Uterus (tissue), 2 donors: ENCODE measurements around the gene CEND1.

Experiments used
- POLR2A ChIP-seq, 2 donors: fragments of 450-650 bp; IDR thresholded peaks; one replicate each; pipeline ENCODE4 v1.6.1; 2016; ENCODE audit warnings: antibody characterized with exemption in 2 of 2, mild to moderate bottlenecking in 1 of 2, moderate library complexity in 1 of 2
- TF ChIP-seq, protein P1 (sequence below), 4 experiments: fragments of 200-600 bp in 2 of 4; fragments of 450-650 bp in 2 of 4; sonication (generic) in 2 of 4; IDR thresholded peaks; one replicate each; pipeline ENCODE4 v1.5.1; 2016 to 2019; ENCODE audit warnings: antibody characterized with exemption in 4 of 4, mild to moderate bottlenecking in 2 of 4, moderate library complexity in 1 of 4

DNA sequence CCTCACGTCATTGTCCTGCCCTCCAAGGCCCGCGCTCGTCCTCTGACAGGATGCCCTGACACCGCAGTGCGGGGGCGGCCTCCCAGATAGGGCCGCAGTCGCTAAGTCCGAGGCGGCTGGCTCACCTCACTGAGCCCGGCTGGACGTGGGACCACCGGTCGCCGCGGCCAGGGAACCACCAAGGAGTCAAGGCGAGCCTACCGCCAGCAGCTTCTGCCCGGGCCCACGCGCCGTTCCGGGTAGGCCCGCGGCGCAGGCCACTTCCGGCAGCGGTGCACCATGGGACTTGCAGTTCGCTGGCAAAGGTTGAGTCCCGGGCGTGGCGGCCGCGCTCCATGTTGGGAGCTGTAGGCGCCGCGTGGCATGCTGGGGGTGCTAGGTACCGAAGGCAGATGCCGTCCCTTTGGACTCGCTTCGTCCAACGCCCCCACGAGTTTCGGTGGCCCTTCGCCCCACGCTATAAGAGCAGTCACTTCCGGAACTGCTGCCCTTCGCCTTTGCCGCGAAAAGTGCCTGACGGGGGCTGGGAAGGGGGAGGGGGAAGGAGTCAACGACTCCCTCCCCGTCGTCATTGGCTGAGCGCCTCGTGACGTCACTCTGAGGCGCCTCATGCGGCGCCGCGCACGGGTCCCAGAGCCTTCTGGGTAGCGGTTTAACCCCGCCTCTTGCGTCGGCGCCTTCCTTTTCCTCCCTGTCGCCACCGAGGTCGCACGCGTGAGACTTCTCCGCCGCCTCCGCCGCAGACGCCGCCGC lies 19.6 kb upstream of the CEND1 start, which contains the start of gene RPLP2:
- TF ChIP-seq, protein P1, sequence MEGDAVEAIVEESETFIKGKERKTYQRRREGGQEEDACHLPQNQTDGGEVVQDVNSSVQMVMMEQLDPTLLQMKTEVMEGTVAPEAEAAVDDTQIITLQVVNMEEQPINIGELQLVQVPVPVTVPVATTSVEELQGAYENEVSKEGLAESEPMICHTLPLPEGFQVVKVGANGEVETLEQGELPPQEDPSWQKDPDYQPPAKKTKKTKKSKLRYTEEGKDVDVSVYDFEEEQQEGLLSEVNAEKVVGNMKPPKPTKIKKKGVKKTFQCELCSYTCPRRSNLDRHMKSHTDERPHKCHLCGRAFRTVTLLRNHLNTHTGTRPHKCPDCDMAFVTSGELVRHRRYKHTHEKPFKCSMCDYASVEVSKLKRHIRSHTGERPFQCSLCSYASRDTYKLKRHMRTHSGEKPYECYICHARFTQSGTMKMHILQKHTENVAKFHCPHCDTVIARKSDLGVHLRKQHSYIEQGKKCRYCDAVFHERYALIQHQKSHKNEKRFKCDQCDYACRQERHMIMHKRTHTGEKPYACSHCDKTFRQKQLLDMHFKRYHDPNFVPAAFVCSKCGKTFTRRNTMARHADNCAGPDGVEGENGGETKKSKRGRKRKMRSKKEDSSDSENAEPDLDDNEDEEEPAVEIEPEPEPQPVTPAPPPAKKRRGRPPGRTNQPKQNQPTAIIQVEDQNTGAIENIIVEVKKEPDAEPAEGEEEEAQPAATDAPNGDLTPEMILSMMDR (IDR thresholded peaks at IDR 0.05) = peak in 2 of 4 experiments; percentile 1 to 23
- peak; percentile 85 to 91 for TF ChIP-seq POLR2A (IDR thresholded peaks at IDR 0.05)
